Kidney (tissue), 14 donors: ENCODE results near the gene RIN3. TPM values are rescaled to one million over a fixed set of nuclear protein-coding genes. Genes with fewer than 3 reads are reported as not detected.

Source experiments
- DNase-seq, 5 donors: peaks; one replicate each; pipeline ENCODE4 v3.0.0-alpha.2; 2013 to 2020
- FAIRE-seq: peaks from 2 replicates; lab custom pipeline; 2012; peaks lifted over from hg19 to GRCh38; lab: Jason Lieb, UNC
- H3K27ac ChIP-seq, 2 donors: one replicate each; pipeline ENCODE4 v1.7.0; 2013; ENCODE audit warnings: low read depth in 2 of 2, low read length in 2 of 2, inconsistent platforms in 1 of 2
- H3K27me3 ChIP-seq: one replicate; pipeline ENCODE4 v1.7.1; 2013; ENCODE audit warnings: low read length, inconsistent platforms; ENCODE audit not compliant: control insufficient read depth, insufficient read depth
- H3K36me3 ChIP-seq, 3 donors: one replicate each; pipeline versions ENCODE4 v1.7.0 to v1.7.1; 2013; ENCODE audit warnings: low read length in 3 of 3, control low read depth in 1 of 3, inconsistent platforms in 1 of 3; ENCODE audit not compliant: insufficient read depth in 3 of 3, control insufficient read depth in 2 of 3
- H3K4me1 ChIP-seq, 3 donors: one replicate each; pipeline versions ENCODE4 v1.7.0 to v1.7.1; 2013; ENCODE audit warnings: low read length in 3 of 3, inconsistent platforms in 1 of 3, low read depth in 1 of 3; ENCODE audit not compliant: control insufficient read depth in 2 of 3, insufficient read depth in 2 of 3
- H3K4me3 ChIP-seq, 3 donors: one replicate each; pipeline versions ENCODE4 v1.7.0 to v1.8.1; 2013; ENCODE audit warnings: low read length in 3 of 3, control low read depth in 1 of 3, inconsistent platforms in 1 of 3
- H3K9ac ChIP-seq, 3 donors: one replicate each; pipeline versions ENCODE4 v1.7.0 to v1.7.1; 2013; ENCODE audit warnings: low read length in 3 of 3, control low read depth in 1 of 3, inconsistent platforms in 1 of 3
- H3K9me3 ChIP-seq, 3 donors: one replicate each; pipeline versions ENCODE4 v1.7.0 to v1.7.1; 2013; ENCODE audit warnings: low read length in 3 of 3, control low read depth in 1 of 3, inconsistent platforms in 1 of 3; ENCODE audit not compliant: control insufficient read depth in 2 of 3, insufficient read depth in 1 of 3
- CTCF ChIP-seq: IDR thresholded peaks from 3 replicates; pipeline ENCODE4 v1.5.1; 2012; ENCODE audit warnings: mild to moderate bottlenecking, moderate library complexity, borderline replicate concordance; ENCODE audit not compliant: insufficient read depth; ENCODE audit errors: extremely low read depth
- intact Hi-C: fragments of 100-400 bp; cut with DNase I; formaldehyde crosslinking; loops from one replicate; pipeline ENCODE4 v1.11.1; 2022
- polyA plus RNA-seq: library from polyadenylated mRNA; stranded (reverse); fragments of 350-450 nt; fragmentation: Illumina TruSeq; extraction: RNeasy Lipid Tissue Mini Kit (QIAGEN cat#74804); gene quantifications from one replicate; pipeline ENCODE4 v1.2.3, GENCODE V29; 2014; ENCODE audit warnings: low read depth, low replicate concordance; ENCODE audit not compliant: insufficient read depth
- total RNA-seq: library from RNA; stranded (reverse); fragmentation: NEBNext Ultra II Directional; extraction: Animal tissue kit (Norgen Biotek cat#: 25700); gene quantifications from one replicate; pipeline ENCODE4 v1.2.1, GENCODE V29; 2021
- donor health status: control.
- donor health status: control.
- donor health status: control.
- donor health status: control.
- donor health status: control.
- donor health status: DM: yes; HTN: yes; CAD: no.
- donor health status: Normal renal cell carcinoma (clear cell type).

RIN3 gene
- total and polyA plus RNA-seq, 2 donors from 2014 or later: 7.1 to 30.4 TPM

- intact Hi-C loops: no loop called here
- no peak for TF ChIP-seq CTCF
- Histone ChIP-seq H3K4me1 (peaks cover 0 to 13% (median 3%) of the 10 kb centered on the region in 3 donors), H3K4me3 (no peak overlapping the region), H3K9ac (no peak overlapping the region), H3K9me3 (no peaks in the 10 kb centered on the region), H3K27me3 (no peaks in the 10 kb centered on the region), H3K27ac (no peak overlapping the region), H3K36me3 (peaks cover 0 to 7% (median 0%) of the 10 kb centered on the region in 3 donors)
- FAIRE-seq: no peak
- DNase-seq: no peak
Observed at GRCh38 chr14:92737619-92738188, 224.1 kb downstream of the RIN3 start.

Other genes with a start within 250 kb of the RIN3 start
- 0.85 TPM for gene SLC24A4, start 190.6 kb upstream of the RIN3 start, total RNA-seq
- gene SLC24A4, start 190.6 kb upstream of the RIN3 start, polyA plus RNA-seq: 0.32 TPM
- gene LGMN, start 234.8 kb downstream of the RIN3 start, total RNA-seq: 66.3 TPM
- gene LGMN, start 234.8 kb downstream of the RIN3 start, polyA plus RNA-seq: 200 TPM